ENCODE results near the gene MXD3. TPM values are rescaled to one million over a fixed set of nuclear protein-coding genes. Genes with fewer than 3 reads are reported as not detected.

The MXD3 gene
- total and polyA plus RNA-seq, 10 of the 15 experiments (the other 5 are each of a cell fraction or from before 2014, with no cell fraction given) = 0.24 to 29.8 (median 13.5) TPM

DNA sequence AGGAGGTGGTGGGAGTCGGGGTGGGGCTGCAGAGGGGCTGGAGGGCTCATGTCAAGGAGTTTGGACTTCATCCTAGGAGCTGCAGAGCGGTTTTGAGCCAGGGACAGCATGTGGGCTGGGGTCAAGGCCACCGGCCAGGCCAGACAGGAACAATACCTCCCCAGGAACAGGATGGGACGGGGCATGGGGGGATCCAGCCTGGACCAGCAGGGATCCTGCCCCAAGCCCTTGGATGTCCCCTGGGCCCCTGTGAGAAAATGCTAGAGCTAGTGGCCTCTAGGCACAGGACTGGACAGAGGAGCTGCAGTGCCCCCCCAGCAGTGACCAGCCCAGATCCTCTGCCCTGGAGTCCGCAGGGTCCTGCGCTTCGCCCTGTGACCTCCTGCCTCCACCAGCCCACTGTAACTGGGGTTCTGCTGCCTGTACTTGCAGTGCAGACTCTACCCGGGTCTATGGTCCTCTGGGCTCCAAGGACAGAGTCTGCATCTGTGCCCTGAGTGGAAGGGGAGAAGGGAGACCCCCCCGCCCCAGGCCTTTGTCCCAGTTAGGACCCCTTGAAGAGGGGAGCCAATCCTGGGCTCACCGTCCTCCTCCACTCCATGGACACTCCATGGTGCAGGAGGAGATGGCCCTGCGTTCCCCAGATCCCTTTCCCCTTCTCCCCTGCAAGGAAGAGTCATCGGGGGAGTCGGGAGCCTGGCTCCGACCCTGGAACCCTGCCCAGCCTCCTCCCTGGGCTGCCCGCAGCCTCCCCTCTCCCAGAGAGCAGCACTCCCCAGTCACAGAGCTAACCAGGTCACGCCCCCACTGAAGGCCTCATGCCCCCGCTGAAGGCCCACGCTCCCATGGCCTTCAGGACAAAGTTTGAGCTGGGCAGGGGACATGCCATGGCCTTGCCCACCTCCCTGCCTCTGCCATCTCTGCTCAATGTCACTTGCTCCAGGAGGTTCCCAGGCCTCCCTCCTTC, 3.0 kb upstream of the MXD3 start:
- peaks cover 5% of the 10 kb centered on the region for H3K9me3 ChIP-seq (replicated peaks; ENCODE audit: control insufficient read depth, insufficient read depth, low read length)
- TF ChIP-seq, protein P1, sequence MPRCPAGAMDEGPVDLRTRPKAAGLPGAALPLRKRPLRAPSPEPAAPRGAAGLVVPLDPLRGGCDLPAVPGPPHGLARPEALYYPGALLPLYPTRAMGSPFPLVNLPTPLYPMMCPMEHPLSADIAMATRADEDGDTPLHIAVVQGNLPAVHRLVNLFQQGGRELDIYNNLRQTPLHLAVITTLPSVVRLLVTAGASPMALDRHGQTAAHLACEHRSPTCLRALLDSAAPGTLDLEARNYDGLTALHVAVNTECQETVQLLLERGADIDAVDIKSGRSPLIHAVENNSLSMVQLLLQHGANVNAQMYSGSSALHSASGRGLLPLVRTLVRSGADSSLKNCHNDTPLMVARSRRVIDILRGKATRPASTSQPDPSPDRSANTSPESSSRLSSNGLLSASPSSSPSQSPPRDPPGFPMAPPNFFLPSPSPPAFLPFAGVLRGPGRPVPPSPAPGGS (IDR thresholded peaks at IDR 0.05; ENCODE audit: borderline replicate concordance, insufficient read depth, low read depth, low read length, poor library complexity, severe bottlenecking) = no peak
- TF ChIP-seq ATF7 (IDR thresholded peaks at IDR 0.05; ENCODE audit: low read depth) (no peak), NFYB (IDR thresholded peaks at IDR 0.05; ENCODE audit: insufficient read depth, low read depth, low read length) (no peak), JUNB (IDR thresholded peaks at IDR 0.05) (no peak), DPF2 (IDR thresholded peaks at IDR 0.05) (no peak), KLF5 (IDR thresholded peaks at IDR 0.05; ENCODE audit: partially characterized antibody) (no peak), MXI1 (IDR thresholded peaks at IDR 0.05; ENCODE audit: low read depth, low read length) (no peak), KDM1A (IDR thresholded peaks at IDR 0.05; ENCODE audit: borderline replicate concordance) (no peak), RCOR1 (conservative IDR thresholded peaks at IDR 0.05; ENCODE audit: low read depth, low read length) (no peak), SMC3 (IDR thresholded peaks at IDR 0.05; ENCODE audit: borderline replicate concordance, low read length) (no peak)
- TF ChIP-seq, protein P2, sequence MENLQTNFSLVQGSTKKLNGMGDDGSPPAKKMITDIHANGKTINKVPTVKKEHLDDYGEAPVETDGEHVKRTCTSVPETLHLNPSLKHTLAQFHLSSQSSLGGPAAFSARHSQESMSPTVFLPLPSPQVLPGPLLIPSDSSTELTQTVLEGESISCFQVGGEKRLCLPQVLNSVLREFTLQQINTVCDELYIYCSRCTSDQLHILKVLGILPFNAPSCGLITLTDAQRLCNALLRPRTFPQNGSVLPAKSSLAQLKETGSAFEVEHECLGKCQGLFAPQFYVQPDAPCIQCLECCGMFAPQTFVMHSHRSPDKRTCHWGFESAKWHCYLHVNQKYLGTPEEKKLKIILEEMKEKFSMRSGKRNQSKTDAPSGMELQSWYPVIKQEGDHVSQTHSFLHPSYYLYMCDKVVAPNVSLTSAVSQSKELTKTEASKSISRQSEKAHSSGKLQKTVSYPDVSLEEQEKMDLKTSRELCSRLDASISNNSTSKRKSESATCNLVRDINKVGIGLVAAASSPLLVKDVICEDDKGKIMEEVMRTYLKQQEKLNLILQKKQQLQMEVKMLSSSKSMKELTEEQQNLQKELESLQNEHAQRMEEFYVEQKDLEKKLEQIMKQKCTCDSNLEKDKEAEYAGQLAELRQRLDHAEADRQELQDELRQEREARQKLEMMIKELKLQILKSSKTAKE (IDR thresholded peaks at IDR 0.05; ENCODE audit: low read depth, poor library complexity, severe bottlenecking) = no peak
- TF ChIP-seq, protein P3, sequence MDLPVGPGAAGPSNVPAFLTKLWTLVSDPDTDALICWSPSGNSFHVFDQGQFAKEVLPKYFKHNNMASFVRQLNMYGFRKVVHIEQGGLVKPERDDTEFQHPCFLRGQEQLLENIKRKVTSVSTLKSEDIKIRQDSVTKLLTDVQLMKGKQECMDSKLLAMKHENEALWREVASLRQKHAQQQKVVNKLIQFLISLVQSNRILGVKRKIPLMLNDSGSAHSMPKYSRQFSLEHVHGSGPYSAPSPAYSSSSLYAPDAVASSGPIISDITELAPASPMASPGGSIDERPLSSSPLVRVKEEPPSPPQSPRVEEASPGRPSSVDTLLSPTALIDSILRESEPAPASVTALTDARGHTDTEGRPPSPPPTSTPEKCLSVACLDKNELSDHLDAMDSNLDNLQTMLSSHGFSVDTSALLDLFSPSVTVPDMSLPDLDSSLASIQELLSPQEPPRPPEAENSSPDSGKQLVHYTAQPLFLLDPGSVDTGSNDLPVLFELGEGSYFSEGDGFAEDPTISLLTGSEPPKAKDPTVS (IDR thresholded peaks at IDR 0.05; ENCODE audit: low read depth, low read length) = no peak
- H4K20me1 ChIP-seq (ENCODE audit: control insufficient read depth, insufficient read depth) = no peaks in the 10 kb centered on the region
- H3K4me3 ChIP-seq = no peak overlapping the region
- POLR2A ChIA-PET = interaction anchor here (0.5 kb wide), 1 partner anchor 192 kb away, joined by 5 read pairs; no protein-coding TSS in a partner anchor
- no peak overlapping the region for H2AFZ ChIP-seq (ENCODE audit: control insufficient read depth, low read depth, low read length)
- H3K27me3 ChIP-seq (replicated peaks in 1 of 2; ENCODE audit: control insufficient read depth in 2 of 2, insufficient read depth in 2 of 2, low read length in 1 of 2) = no peaks in the 10 kb centered on the region
- H3K79me2 ChIP-seq (ENCODE audit: control insufficient read depth, insufficient read depth, low read length) = peaks cover 4% of the 10 kb centered on the region
- no peaks in the 10 kb centered on the region; a peak in 1 of 4 replicates for H3K36me3 ChIP-seq (ENCODE audit: control insufficient read depth in 2 of 2, insufficient read depth in 2 of 2, low read length in 1 of 2)
- peaks cover 20% of the 10 kb centered on the region for H3K4me1 ChIP-seq (ENCODE audit: control insufficient read depth, insufficient read depth, low read length)
- FAIRE-seq (no peak), ATAC-seq (no peak), DNase-seq (ENCODE audit: low read depth, low spot score) (no peak)
- RAD21 ChIA-PET (ENCODE audit: unreplicated experiment) = no interaction called here
- no peak overlapping the region for H3K4me2 ChIP-seq (ENCODE audit: control insufficient read depth, insufficient read depth)
- intact Hi-C loops (cut with micrococcal nuclease; ENCODE audit: unreplicated experiment) = loop anchor here (5.0 kb wide), 2 partner anchors 48 to 188 kb away; no protein-coding TSS in a partner anchor
- no peak overlapping the region for H3K9ac ChIP-seq (ENCODE audit: control insufficient read depth, insufficient read depth, low read length)
- H3K27ac ChIP-seq (ENCODE audit: control insufficient read depth, insufficient read depth) = no peak overlapping the region
- 83% methylated on average over 18 of the region's 18 CpGs for WGBS (ENCODE audit: insufficient coverage, insufficient replicate concordance, low lambda C conversion rate, missing lambda C conversion rate)
- CTCF ChIA-PET = interaction anchor here (0.7 to 5.8 kb wide), 6 partner anchors 46 to 973 kb away, joined by 4 to 88 read pairs (median 6); no protein-coding TSS in a partner anchor
- in situ Hi-C loops (cut with MboI) = loop anchor here (5.0 kb wide), 1 partner anchor 133 kb away; the partner anchor contains the start of gene PRR7
- BruUV-seq (replicated peaks) = no TSS peak
- SMC1A ChIA-PET (ENCODE audit: uncharacterized antibody, unreplicated experiment) = interaction anchor here (0.6 to 0.8 kb wide), 2 partner anchors 56 to 78 kb away, joined by 3 read pairs; no protein-coding TSS in a partner anchor

All from GM12878 (cell line).